ENCODE data around the gene GARRE1. TPM values are rescaled to one million over a fixed set of nuclear protein-coding genes. Genes with fewer than 3 reads are reported as not detected.
"Not testable (repeated sequence)": the region's sequence is repeated elsewhere in the genome, so short reads cannot be mapped to it uniquely, and the experiment has no call there.

GARRE1 gene
- total RNA-seq, 3 donors from 2014 or later, result 18.7 to 27.6 (median 27.3) TPM

DNA sequence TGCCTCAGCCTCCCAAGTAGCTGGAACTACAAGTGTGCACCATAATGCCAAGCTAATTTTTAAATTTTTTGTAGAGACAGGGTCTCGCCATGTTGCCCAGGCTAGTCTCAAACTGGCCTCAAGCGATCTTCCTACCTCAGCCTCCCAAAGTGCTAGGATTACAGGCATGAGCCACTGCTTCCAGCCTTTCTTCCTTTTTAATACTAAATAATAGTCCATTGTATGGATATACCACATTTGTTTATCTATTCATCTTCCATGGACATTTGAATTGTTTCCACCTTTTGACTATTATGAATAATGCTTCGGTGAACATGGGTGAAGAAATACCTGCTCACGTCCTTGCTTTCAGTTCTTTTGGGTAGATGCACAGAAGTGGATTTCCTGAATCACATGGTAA lies 24.4 kb downstream of the GARRE1 start:
- ATAC-seq, result no peak
- no peaks in the 10 kb centered on the region for H3K4me1 ChIP-seq (ENCODE audit: low read depth)
- no peaks in the 10 kb centered on the region for H3K9me3 ChIP-seq
- no peak overlapping the region for H3K4me3 ChIP-seq
- intact Hi-C loops (cut with DNase I, micrococcal nuclease), result no loop called here
- no peak for DNase-seq
- no peaks in the 10 kb centered on the region for H3K36me3 ChIP-seq (ENCODE audit: low read depth)
- TF ChIP-seq, protein P1, sequence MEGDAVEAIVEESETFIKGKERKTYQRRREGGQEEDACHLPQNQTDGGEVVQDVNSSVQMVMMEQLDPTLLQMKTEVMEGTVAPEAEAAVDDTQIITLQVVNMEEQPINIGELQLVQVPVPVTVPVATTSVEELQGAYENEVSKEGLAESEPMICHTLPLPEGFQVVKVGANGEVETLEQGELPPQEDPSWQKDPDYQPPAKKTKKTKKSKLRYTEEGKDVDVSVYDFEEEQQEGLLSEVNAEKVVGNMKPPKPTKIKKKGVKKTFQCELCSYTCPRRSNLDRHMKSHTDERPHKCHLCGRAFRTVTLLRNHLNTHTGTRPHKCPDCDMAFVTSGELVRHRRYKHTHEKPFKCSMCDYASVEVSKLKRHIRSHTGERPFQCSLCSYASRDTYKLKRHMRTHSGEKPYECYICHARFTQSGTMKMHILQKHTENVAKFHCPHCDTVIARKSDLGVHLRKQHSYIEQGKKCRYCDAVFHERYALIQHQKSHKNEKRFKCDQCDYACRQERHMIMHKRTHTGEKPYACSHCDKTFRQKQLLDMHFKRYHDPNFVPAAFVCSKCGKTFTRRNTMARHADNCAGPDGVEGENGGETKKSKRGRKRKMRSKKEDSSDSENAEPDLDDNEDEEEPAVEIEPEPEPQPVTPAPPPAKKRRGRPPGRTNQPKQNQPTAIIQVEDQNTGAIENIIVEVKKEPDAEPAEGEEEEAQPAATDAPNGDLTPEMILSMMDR (IDR thresholded peaks at IDR 0.05), result no peak

DNA sequence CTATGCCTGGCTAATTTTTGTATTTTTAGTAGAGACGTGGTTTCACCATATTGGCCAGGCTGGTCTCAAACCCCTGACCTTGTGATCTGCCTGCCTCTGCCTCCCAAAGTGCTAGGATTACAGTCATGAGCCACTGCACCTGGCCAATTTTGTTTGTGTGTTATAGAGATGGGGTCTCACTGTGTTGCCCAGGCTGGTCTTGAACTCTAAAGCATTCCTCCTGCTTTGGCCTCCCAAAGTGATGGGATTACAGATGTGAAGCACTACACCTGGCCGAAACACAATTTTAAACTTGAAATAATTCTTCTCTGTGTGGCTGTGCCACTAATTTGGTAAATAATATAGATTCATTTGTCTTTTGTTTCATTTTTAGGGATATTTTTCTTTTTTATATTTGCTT lies 27.1 kb downstream of the GARRE1 start:
- H3K9me3 ChIP-seq; DNase-seq; H3K36me3 ChIP-seq (ENCODE audit: low read depth); H3K4me1 ChIP-seq (ENCODE audit: low read depth); ATAC-seq; H3K4me3 ChIP-seq; intact Hi-C loops (cut with DNase I, micrococcal nuclease): not testable (repeated sequence)

DNA sequence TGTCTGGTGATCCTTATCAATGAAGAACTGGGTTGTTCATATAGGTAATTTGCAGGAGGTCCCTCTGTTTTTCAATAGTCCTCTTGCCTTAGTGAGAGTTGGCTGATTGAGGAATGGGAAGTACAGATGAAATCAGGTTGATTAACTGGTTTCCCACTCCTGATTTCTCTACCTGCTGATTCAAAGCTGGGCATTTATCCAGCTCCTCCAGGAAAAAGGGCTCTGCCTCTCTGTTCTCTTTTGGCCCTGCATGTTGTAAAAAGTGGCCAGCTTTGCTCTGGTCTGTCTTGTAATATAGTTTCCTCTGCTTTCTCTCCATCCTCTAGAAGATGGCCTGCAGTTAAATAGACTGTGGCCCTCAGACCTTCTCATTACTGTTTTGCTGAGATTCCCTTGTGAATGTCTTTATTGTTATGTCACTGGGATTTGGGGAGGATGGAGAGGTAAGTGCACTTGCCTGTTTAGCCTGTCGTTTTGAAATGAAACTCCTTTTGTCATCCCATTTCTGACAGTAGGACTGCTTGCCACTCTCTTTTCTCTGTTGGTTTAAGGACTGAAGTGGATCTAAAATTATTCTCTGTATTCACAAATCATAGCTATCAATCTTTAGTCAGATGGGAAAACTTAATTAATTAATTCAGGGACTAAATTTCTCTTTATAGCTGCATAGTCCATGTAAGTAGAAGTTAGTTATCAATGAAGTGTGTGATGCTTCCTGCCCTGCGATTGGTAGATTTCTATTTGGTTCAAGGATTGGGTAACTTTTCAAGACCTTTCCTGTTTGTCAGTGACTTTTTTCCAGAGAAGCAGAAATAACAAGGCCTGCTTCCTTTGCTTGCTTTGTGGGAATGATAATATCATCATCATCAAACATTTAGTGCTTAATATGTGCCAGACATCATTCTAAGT lies 28.5 kb downstream of the GARRE1 start:
- intact Hi-C loops (cut with DNase I, micrococcal nuclease), result no loop called here
- Histone ChIP-seq H3K36me3 (ENCODE audit: low read depth) (no peaks in the 10 kb centered on the region), H3K9me3 (no peaks in the 10 kb centered on the region), H3K4me3 (no peak overlapping the region), H3K4me1 (ENCODE audit: low read depth) (no peaks in the 10 kb centered on the region)
- no peak for DNase-seq
- peak; percentile 69 for ATAC-seq
- TF ChIP-seq, protein P1 (IDR thresholded peaks at IDR 0.05), result no peak

DNA sequence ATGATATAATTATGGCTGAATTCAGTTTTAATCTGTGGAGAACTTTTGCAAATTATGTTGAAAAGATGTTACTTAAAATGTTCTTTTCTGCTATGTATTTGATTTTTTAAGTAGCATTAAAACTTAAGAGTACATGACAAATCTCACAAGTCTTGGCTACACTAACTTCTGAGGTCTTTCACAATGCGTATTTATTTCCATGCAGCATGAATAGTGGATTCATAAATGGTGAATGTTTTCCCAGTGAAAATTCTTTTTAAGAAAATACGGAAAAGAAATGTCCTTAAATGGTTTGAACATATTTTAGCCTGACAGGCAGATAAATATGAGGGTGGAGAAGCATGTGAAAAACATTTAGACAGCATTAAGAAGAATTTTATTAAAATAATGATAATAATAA lies 30.2 kb downstream of the GARRE1 start:
- TF ChIP-seq, protein P1 (IDR thresholded peaks at IDR 0.05), result no peak
- no peak overlapping the region for H3K4me3 ChIP-seq
- no peaks in the 10 kb centered on the region for H3K36me3 ChIP-seq (ENCODE audit: low read depth)
- intact Hi-C loops (cut with DNase I, micrococcal nuclease), result no loop called here
- no peaks in the 10 kb centered on the region for H3K9me3 ChIP-seq
- DNase-seq (no peak), ATAC-seq (no peak)
- no peaks in the 10 kb centered on the region for H3K4me1 ChIP-seq (ENCODE audit: low read depth)

DNA sequence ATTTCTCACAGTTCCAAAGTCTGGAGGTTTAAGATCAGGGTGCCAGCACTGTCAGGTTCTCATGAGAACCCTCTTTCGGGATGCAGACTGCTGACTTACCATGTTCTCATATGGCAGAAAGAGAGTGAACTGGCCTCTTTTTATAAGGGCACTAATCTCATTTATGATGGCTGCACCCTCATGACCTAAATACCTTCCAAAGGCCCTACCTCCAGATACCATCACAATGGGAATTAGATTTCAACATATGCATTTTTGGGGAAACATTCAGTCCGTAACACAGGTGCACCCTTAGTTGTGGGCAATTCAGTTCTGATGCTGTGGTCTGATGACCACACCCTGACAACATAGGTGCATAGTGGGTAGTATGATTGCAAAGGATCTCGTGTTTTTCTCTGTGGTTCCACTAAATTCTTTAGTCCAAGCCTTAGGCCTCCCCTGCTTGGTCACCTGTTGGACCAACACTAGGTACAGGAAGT lies 33.3 kb downstream of the GARRE1 start:
- ATAC-seq (peak; percentile 62), DNase-seq (no peak)
- TF ChIP-seq, protein P1 (IDR thresholded peaks at IDR 0.05), result no peak

DNA sequence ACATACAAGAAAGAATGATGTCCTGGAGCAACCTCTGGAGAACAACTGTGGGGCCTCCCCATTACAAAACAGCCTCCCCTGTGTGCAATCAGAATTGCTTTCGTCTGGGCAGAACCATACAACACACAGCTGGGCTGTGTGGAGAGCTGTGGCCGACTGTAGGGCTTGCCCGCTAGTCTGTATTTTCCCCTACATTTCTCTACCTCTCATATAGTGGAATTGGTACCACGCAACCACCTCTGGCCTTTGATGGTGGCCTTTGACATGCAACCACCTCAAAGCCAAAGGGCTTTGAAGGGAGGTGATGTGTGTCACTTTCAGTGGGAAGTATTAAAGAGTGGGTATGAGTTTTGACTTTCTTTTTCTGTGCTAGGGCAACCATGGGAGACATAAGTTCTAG lies 34.0 kb downstream of the GARRE1 start:
- ATAC-seq, result no peak
- TF ChIP-seq, protein P1 (IDR thresholded peaks at IDR 0.05), result no peak

More for the DNA sequence above, 33.3 kb downstream of the GARRE1 start:
- intact Hi-C loops (cut with DNase I, micrococcal nuclease), result no loop called here
- no peaks in the 10 kb centered on the region for H3K36me3 ChIP-seq (ENCODE audit: low read depth)
- H3K9me3 ChIP-seq, result no peaks in the 10 kb centered on the region
- no peak overlapping the region for H3K4me3 ChIP-seq
- H3K4me1 ChIP-seq (ENCODE audit: low read depth), result no peaks in the 10 kb centered on the region

More for the DNA sequence above, 34.0 kb downstream of the GARRE1 start:
- DNase-seq, result no peak
- no peaks in the 10 kb centered on the region for H3K9me3 ChIP-seq
- H3K36me3 ChIP-seq (ENCODE audit: low read depth), result no peaks in the 10 kb centered on the region
- no peak overlapping the region for H3K4me3 ChIP-seq
- intact Hi-C loops (cut with DNase I, micrococcal nuclease), result no loop called here
- no peaks in the 10 kb centered on the region for H3K4me1 ChIP-seq (ENCODE audit: low read depth)

All from mucosa of descending colon (tissue), 3 donors.